ENCODE data around the gene STPG3. TPM values are rescaled to one million over a fixed set of nuclear protein-coding genes. Genes with fewer than 3 reads are reported as not detected.

Gene STPG3
- total and polyA plus RNA-seq, 9 of the 15 experiments (the other 6 are each of a cell fraction or from before 2014, with no cell fraction given) = not detected

GRCh38 chr9:137251194-137251461, at the start of gene STPG3 (continued):
- TF ChIP-seq ZNF407 (IDR thresholded peaks at IDR 0.05; ENCODE audit: low read depth) (no peak), FOXO4 (CRISPR knock-in tag; IDR thresholded peaks at IDR 0.05) (no peak), ZNF507 (tag; conservative IDR thresholded peaks at IDR 0.05) (no peak), TRIM24 (IDR thresholded peaks at IDR 0.05) (no peak), HOXB6 (CRISPR knock-in tag; IDR thresholded peaks at IDR 0.05; ENCODE audit: borderline replicate concordance) (no peak)
